Measurements from ENCODE around the gene RASAL3.

DNA sequence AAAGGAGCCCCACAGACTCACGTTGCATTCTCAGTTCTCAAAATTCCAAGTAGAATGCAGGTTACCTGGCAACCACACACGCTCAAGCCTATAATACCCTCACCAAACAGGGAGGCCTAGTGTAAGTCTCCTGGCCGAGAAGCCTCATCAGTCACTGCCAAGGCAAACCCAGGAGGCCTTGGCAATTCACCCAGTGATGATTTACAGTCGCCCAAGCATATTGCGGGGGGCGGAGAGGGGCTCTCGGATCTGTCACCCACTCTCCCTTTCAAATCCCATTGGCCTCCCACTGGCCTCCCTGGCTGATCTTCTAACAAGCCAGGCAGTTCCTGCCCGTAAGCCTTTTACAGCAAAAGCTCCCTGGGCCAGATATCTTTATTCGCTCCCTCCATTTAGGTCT, 46.6 kb downstream of the RASAL3 start:
- TF ChIP-seq, protein P1, sequence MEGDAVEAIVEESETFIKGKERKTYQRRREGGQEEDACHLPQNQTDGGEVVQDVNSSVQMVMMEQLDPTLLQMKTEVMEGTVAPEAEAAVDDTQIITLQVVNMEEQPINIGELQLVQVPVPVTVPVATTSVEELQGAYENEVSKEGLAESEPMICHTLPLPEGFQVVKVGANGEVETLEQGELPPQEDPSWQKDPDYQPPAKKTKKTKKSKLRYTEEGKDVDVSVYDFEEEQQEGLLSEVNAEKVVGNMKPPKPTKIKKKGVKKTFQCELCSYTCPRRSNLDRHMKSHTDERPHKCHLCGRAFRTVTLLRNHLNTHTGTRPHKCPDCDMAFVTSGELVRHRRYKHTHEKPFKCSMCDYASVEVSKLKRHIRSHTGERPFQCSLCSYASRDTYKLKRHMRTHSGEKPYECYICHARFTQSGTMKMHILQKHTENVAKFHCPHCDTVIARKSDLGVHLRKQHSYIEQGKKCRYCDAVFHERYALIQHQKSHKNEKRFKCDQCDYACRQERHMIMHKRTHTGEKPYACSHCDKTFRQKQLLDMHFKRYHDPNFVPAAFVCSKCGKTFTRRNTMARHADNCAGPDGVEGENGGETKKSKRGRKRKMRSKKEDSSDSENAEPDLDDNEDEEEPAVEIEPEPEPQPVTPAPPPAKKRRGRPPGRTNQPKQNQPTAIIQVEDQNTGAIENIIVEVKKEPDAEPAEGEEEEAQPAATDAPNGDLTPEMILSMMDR (IDR thresholded peaks at IDR 0.05): no peak
- no peak for TF ChIP-seq POLR2AphosphoS5 (IDR thresholded peaks at IDR 0.05; ENCODE audit: low read depth, low read length)

All from Panc1 (cell line).